ENCODE results near the gene ERAL1.

DNA sequence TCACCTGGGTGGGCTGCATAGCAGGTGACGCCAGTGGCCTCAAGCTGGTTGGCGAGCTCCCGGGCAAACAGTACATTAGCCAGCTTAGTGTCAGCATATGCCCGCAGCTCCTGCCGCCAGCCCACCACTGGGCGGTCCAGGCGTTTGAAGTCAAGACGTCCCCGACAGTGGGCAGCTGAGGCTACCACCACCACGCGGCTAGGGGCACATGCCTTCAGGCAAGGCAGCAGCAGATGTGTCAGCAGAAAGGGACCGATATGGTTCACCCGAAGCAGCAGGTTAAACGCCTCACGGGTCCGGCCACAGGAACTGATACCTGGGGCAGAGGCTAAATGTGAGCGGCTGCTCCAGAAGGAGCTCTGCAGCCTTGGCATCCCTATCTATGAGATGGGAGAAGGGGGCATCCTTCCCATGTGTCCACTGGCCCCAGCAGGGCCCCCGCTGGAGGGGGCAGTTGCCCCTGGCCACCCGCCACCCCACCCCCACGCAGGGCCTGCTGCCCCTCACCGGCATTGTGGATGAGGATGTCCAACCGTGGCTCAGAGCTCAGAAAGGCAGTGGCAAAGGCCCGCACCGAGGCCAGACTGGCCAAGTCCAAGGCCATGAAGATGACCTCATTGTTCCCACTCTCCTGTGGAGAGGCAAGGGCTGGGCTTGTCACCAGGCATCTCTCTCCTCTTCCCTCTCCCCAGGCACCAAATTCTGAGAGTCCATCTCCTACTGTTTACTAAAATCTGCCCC is 46.3 kb downstream of the ERAL1 start:
- TF ChIP-seq CTCF (IDR thresholded peaks at IDR 0.05; ENCODE audit: low read depth, low read length) = no peak
- no peak for TF ChIP-seq POLR2A (IDR thresholded peaks at IDR 0.05; ENCODE audit: extremely low read depth, insufficient read length)

Data from NB4 (cell line).